DND-41 (cell line): ENCODE measurements around the gene DCPS.

ENCODE experiments used
- CTCF ChIP-seq: IDR thresholded peaks from 2 replicates; pipeline ENCODE4 v1.5.1; 2012; ENCODE audit warnings: borderline replicate concordance, low read length, moderate library complexity, mild to moderate bottlenecking; ENCODE audit not compliant: poor library complexity, severe bottlenecking; ENCODE audit errors: extremely low read depth
- EZH2 ChIP-seq: IDR thresholded peaks from 3 replicates; pipeline ENCODE4 v1.6.1; 2012; ENCODE audit warnings: borderline replicate concordance, low read depth, mild to moderate bottlenecking, moderate library complexity, low read length, inconsistent platforms; ENCODE audit not compliant: severe bottlenecking

GRCh38 chr11:126357969-126358762 is 54.3 kb downstream of the DCPS start:
- no peak for TF ChIP-seq CTCF
- no peak for TF ChIP-seq EZH2
